ENCODE measurements around the gene CPED1.

GRCh38 chr7:121042899-121043298, 54.4 kb downstream of the CPED1 start:
- no peak for TF ChIP-seq CTCF (conservative IDR thresholded peaks at IDR 0.05; ENCODE audit: low read length)
- no peak for TF ChIP-seq EZH2phosphoT487 (IDR thresholded peaks at IDR 0.05; ENCODE audit: borderline replicate concordance, low read depth, low read length)

All from OCI-LY7 (cell line).